HUES64 (cell line): ENCODE results near the gene UPK1A. TPM values are rescaled to one million over a fixed set of nuclear protein-coding genes. Genes with fewer than 3 reads are reported as not detected.
A peak's percentile ranks its signal among the peaks of the same experiment; 100 is the strongest.

Experiments used
- H3K27ac ChIP-seq: 2 replicates; pipeline ENCODE4 v1.7.0; 2013; ENCODE audit warnings: low read depth, low read length, inconsistent platforms
- H3K27me3 ChIP-seq: 2 replicates; pipeline ENCODE4 v1.6.1; 2013; ENCODE audit warnings: mild to moderate bottlenecking, low read length; ENCODE audit not compliant: insufficient read depth
- H3K36me3 ChIP-seq: 2 replicates; pipeline ENCODE4 v1.6.1; 2013; ENCODE audit warnings: mild to moderate bottlenecking, low read length; ENCODE audit not compliant: insufficient read depth
- H3K4me1 ChIP-seq: 2 replicates; pipeline ENCODE4 v1.6.1; 2013; ENCODE audit warnings: mild to moderate bottlenecking, low read length, moderate library complexity; ENCODE audit not compliant: insufficient read depth
- H3K4me3 ChIP-seq: 2 replicates; pipeline ENCODE4 v1.5.1; 2013; ENCODE audit warnings: mild to moderate bottlenecking, low read length, moderate library complexity
- H3K9ac ChIP-seq: 2 replicates; pipeline ENCODE4 v1.6.1; 2013; ENCODE audit warnings: mild to moderate bottlenecking, low read depth, low read length
- H3K9me3 ChIP-seq: 2 replicates; pipeline ENCODE4 v1.6.1; 2013; ENCODE audit warnings: low read depth, low read length; ENCODE audit not compliant: insufficient read depth
- WGBS: fragments of 150-250, 120-280 bp; methylation state at CpG from one replicate; pipeline ENCODE4 v1.1.7; 2013; ENCODE audit warnings: missing lambda C conversion rate; 5-methylcytosine and 5-hydroxymethylcytosine counted together
- polyA plus RNA-seq, 2 experiments: library from polyadenylated mRNA; stranded (reverse); fragments of 50-300 nt; gene quantifications; one replicate each; pipeline ENCODE4 v1.2.3, GENCODE V29; 2013

Gene UPK1A
- polyA plus RNA-seq (2013, experiment 1 of 2), result not detected
- 0.51 TPM for polyA plus RNA-seq (2013, experiment 2 of 2)

- Histone ChIP-seq H3K27ac (no peak within 1 kb of the TSS), H3K4me3 (no peak within 1 kb of the TSS)
- 89% methylated on average over 16 of the region's 16 CpGs for WGBS
Observed at GRCh38 chr19:35666251-35666913, at the start of gene UPK1A. Gene UPK1A, plus strand, starts transcription at chr19:35666517. Its CDS starts 296 bp downstream, at chr19:35666813.

GRCh38 chr19:35618857-35619256 lies 47.5 kb upstream of the UPK1A start:
- Histone ChIP-seq H3K4me1 (no peaks in the 10 kb centered on the region), H3K36me3 (peaks cover 38% of the 10 kb centered on the region)

More at GRCh38 chr19:35666251-35666913, at the start of gene UPK1A:
- Histone ChIP-seq H3K27me3 (no peaks in the 10 kb centered on the region), H3K36me3 (no peaks in the 10 kb centered on the region), H3K4me1 (no peaks in the 10 kb centered on the region), H3K9me3 (no peaks in the 10 kb centered on the region), H3K9ac (no peak within 1 kb of the TSS)

GRCh38 chr19:35619290-35619923 lies 46.9 kb upstream of the UPK1A start:
- H3K4me1 ChIP-seq, result no peaks in the 10 kb centered on the region
- H3K27me3 ChIP-seq, result no peaks in the 10 kb centered on the region
- no peak overlapping the region for H3K4me3 ChIP-seq
- H3K27ac ChIP-seq, result no peak overlapping the region
- peaks cover 38% of the 10 kb centered on the region for H3K36me3 ChIP-seq
- no peak overlapping the region for H3K9ac ChIP-seq
- no peaks in the 10 kb centered on the region for H3K9me3 ChIP-seq
- 95% methylated on average over 12 of the region's 12 CpGs for WGBS

More at GRCh38 chr19:35618857-35619256, 47.5 kb upstream of the UPK1A start:
- H3K9ac ChIP-seq, result no peak overlapping the region
- H3K27me3 ChIP-seq, result no peaks in the 10 kb centered on the region
- no peaks in the 10 kb centered on the region for H3K9me3 ChIP-seq
- H3K27ac ChIP-seq, result no peak overlapping the region
- H3K4me3 ChIP-seq, result no peak overlapping the region
- 82% methylated on average over 7 of the region's 7 CpGs for WGBS

GRCh38 chr19:35620001-35620400 lies 46.3 kb upstream of the UPK1A start:
- peaks cover 35% of the 10 kb centered on the region for H3K36me3 ChIP-seq
- no peaks in the 10 kb centered on the region for H3K9me3 ChIP-seq
- no peaks in the 10 kb centered on the region for H3K27me3 ChIP-seq
- no peaks in the 10 kb centered on the region for H3K4me1 ChIP-seq
- WGBS, result 93% methylated on average over 17 of the region's 17 CpGs
- H3K4me3 ChIP-seq, result no peak overlapping the region
- H3K9ac ChIP-seq, result no peak overlapping the region
- H3K27ac ChIP-seq, result no peak overlapping the region

- no peaks in the 10 kb centered on the region for H3K27me3 ChIP-seq
- no peak overlapping the region for H3K27ac ChIP-seq
- no peaks in the 10 kb centered on the region for H3K4me1 ChIP-seq
- H3K9ac ChIP-seq, result no peak overlapping the region
- peaks cover 25% of the 10 kb centered on the region for H3K36me3 ChIP-seq
- H3K4me3 ChIP-seq, result no peak overlapping the region
- 97% methylated on average over 9 of the region's 9 CpGs for WGBS
- no peaks in the 10 kb centered on the region for H3K9me3 ChIP-seq
Observed at GRCh38 chr19:35621708-35622107, 44.6 kb upstream of the UPK1A start.

GRCh38 chr19:35622750-35623149 lies 43.6 kb upstream of the UPK1A start:
- Histone ChIP-seq H3K27me3 (no peaks in the 10 kb centered on the region), H3K9ac (no peak overlapping the region), H3K9me3 (no peaks in the 10 kb centered on the region), H3K4me3 (no peak overlapping the region), H3K4me1 (no peaks in the 10 kb centered on the region), H3K36me3 (peaks cover 16% of the 10 kb centered on the region), H3K27ac (no peak overlapping the region)
- WGBS, result 93% methylated on average over 13 of the region's 13 CpGs

- no peaks in the 10 kb centered on the region for H3K4me1 ChIP-seq
- H3K27ac ChIP-seq, result no peak overlapping the region
- no peak overlapping the region for H3K9ac ChIP-seq
- H3K27me3 ChIP-seq, result no peaks in the 10 kb centered on the region
- WGBS, result 91% methylated on average over 6 of the region's 6 CpGs
- no peaks in the 10 kb centered on the region for H3K9me3 ChIP-seq
- peaks cover 16% of the 10 kb centered on the region for H3K36me3 ChIP-seq
- no peak overlapping the region for H3K4me3 ChIP-seq
Observed at GRCh38 chr19:35623327-35624010, 42.8 kb upstream of the UPK1A start.

- Histone ChIP-seq H3K27me3 (no peaks in the 10 kb centered on the region), H3K36me3 (peaks cover 30% of the 10 kb centered on the region), H3K4me3 (peak overlapping the region; percentile 82), H3K9ac (peak overlapping the region; percentile 73), H3K4me1 (peaks cover 5% of the 10 kb centered on the region; the same call in 1 of the 2 replicates), H3K27ac (peak overlapping the region; percentile 74), H3K9me3 (no peaks in the 10 kb centered on the region)
- 33% methylated on average over 9 of the region's 9 CpGs for WGBS
Observed at GRCh38 chr19:35628264-35628564, 38.1 kb upstream of the UPK1A start.

- peak within 1 kb of the TSS; percentile 74 for H3K27ac ChIP-seq
- peak within 1 kb of the TSS; percentile 73 for H3K9ac ChIP-seq
- H3K36me3 ChIP-seq, result peaks cover 35% of the 10 kb centered on the region
- under 1% methylated on average over 56 of the region's 56 CpGs for WGBS
- H3K9me3 ChIP-seq, result no peaks in the 10 kb centered on the region
- peak within 1 kb of the TSS; percentile 82 for H3K4me3 ChIP-seq
- H3K27me3 ChIP-seq, result no peaks in the 10 kb centered on the region
- H3K4me1 ChIP-seq, result peaks cover 5% of the 10 kb centered on the region; the same call in 1 of the 2 replicates
Observed at GRCh38 chr19:35628565-35629331, 37.6 kb upstream of the UPK1A start, which contains the start of gene RBM42. Gene RBM42, plus strand, starts transcription at chr19:35629036. Its CDS starts 118 bp downstream, at chr19:35629154.

- Histone ChIP-seq H3K27ac (peak overlapping the region; percentile 42; the same call in 1 of the 2 replicates), H3K4me1 (peaks cover 5% of the 10 kb centered on the region; the same call in 1 of the 2 replicates), H3K9me3 (no peaks in the 10 kb centered on the region), H3K36me3 (peaks cover 40% of the 10 kb centered on the region), H3K9ac (peak overlapping the region; percentile 67), H3K4me3 (peak overlapping the region; percentile 82), H3K27me3 (no peaks in the 10 kb centered on the region)
- 7% methylated on average over 15 of the region's 15 CpGs for WGBS
Observed at GRCh38 chr19:35629332-35629633, 37.0 kb upstream of the UPK1A start.
